HCT116 (cell line): Measurements from ENCODE around the gene ZNF697. TPM values are rescaled to one million over a fixed set of nuclear protein-coding genes. Genes with fewer than 3 reads are reported as not detected.
"Not testable (repeated sequence)": the region's sequence is repeated elsewhere in the genome, so short reads cannot be mapped to it uniquely, and the experiment has no call there.

ENCODE experiments used
- ATAC-seq: fragments of 200-7000 bp; cut with Tn5 transposase; 2 replicates; pipeline ENCODE4 v1.9.1; 2020; ENCODE audit warnings: mild to moderate bottlenecking, moderate library complexity
- BruUV-seq: library from RNA; stranded (reverse); fragments of 400-500 nt; replicated peaks from 2 replicates; lab custom pipeline; 2021; lab: Mats Ljungman, UMichigan
- CTCF ChIA-PET: fragments of 300-600 bp; sonication (Branson Sonifier 250); formaldehyde crosslinking; loops from one replicate; lab custom pipeline; 2021; ENCODE audit warnings: antibody characterized with exemption; lab: Charles Lee
- POLR2A ChIA-PET: fragments of 300-600, 350-600 bp; sonication (Branson Sonifier 250); formaldehyde crosslinking; loops from one replicate; lab custom pipeline; 2021; ENCODE audit warnings: antibody characterized with exemption; lab: Charles Lee
- RAD21 ChIA-PET, 2 experiments: fragments of 300-600 bp; sonication (Branson Sonifier 250); formaldehyde crosslinking; loops; one replicate each; lab custom pipeline; 2023; ENCODE audit warnings: low total read pairs in 2 of 2; ENCODE audit not compliant: uncharacterized antibody in 2 of 2, unreplicated experiment in 2 of 2, low non-redundant PET in 1 of 2; lab: Charles Lee
- DNase-seq: peaks from one replicate; pipeline ENCODE4 v3.0.0-alpha.2; 2010; ENCODE audit warnings: low read depth, low spot score
- H2AFZ ChIP-seq: fragments of 200-600 bp; shearing (Covaris generic), sonication (generic); 2 replicates; pipeline ENCODE4 v1.6.1; 2017; ENCODE audit warnings: low read depth, mixed run types, mixed read lengths, antibody characterized with exemption, low read length; ENCODE audit not compliant: poor library complexity, severe bottlenecking
- H3K27ac ChIP-seq: 2 replicates; pipeline ENCODE4 v1.5.1; 2012; ENCODE audit warnings: low read depth, low read length
- H3K27me3 ChIP-seq: fragments of 200-600 bp; sonication (generic); 2 replicates; pipeline ENCODE4 v1.6.1; 2016; ENCODE audit warnings: mixed run types, low read length, mixed read lengths; ENCODE audit not compliant: insufficient read depth
- H3K36me3 ChIP-seq, 2 experiments: fragments of 200-500 bp in 1 of 2; fragments of 200-600 bp in 1 of 2; sonication (Bioruptor generic) in 1 of 2; sonication (generic) in 1 of 2; 2 replicates each; pipeline versions ENCODE4 v1.5.1 to v1.6.1; 2014 to 2016; ENCODE audit warnings: low read length in 2 of 2, inconsistent platforms in 1 of 2, mixed read lengths in 1 of 2, mixed run types in 1 of 2; ENCODE audit not compliant: insufficient read depth in 2 of 2, control insufficient read depth in 1 of 2
- H3K4me1 ChIP-seq, 2 experiments: fragments of 200-600 bp in 1 of 2; sonication (generic) in 1 of 2; 2 replicates each; pipeline versions ENCODE4 v1.5.1 to v1.6.1; 2012 to 2017; ENCODE audit warnings: low read length in 2 of 2, inconsistent platforms in 1 of 2, mild to moderate bottlenecking in 1 of 2, mixed read lengths in 1 of 2, mixed run types in 1 of 2, moderate library complexity in 1 of 2; ENCODE audit not compliant: insufficient read depth in 2 of 2, control insufficient read depth in 1 of 2
- H3K4me2 ChIP-seq: fragments of 200-600 bp; sonication (generic); 2 replicates; pipeline ENCODE4 v1.6.1; 2017; ENCODE audit warnings: mixed run types, low read length, mixed read lengths
- H3K4me3 ChIP-seq, 2 experiments: fragments of 200-600 bp in 1 of 2; sonication (generic) in 1 of 2; replicated peaks in 1 of 2; 2 replicates each; pipeline ENCODE4 v1.5.1; 2011 to 2016; ENCODE audit warnings: low read length in 2 of 2, control low read depth in 1 of 2, low read depth in 1 of 2, mild to moderate bottlenecking in 1 of 2, mixed read lengths in 1 of 2, mixed run types in 1 of 2
- H3K79me2 ChIP-seq: fragments of 200-600 bp; sonication (generic); 2 replicates; pipeline ENCODE4 v1.6.1; 2017; ENCODE audit warnings: mild to moderate bottlenecking, mixed run types, low read length, moderate library complexity, mixed read lengths; ENCODE audit not compliant: insufficient read depth
- H3K9ac ChIP-seq: fragments of 200-600 bp; sonication (generic); 2 replicates; pipeline ENCODE4 v1.6.1; 2016; ENCODE audit warnings: low read length, mixed read lengths
- H3K9me2 ChIP-seq: fragments of 200-600 bp; sonication (generic), shearing (Covaris generic); 2 replicates; pipeline ENCODE4 v1.6.1; 2017; ENCODE audit warnings: mixed run types, mild to moderate bottlenecking, moderate library complexity; ENCODE audit not compliant: insufficient read depth
- H3K9me3 ChIP-seq, 2 experiments: fragments of 200-500 bp in 1 of 2; fragments of 200-600 bp in 1 of 2; sonication (Bioruptor generic) in 1 of 2; sonication (generic) in 1 of 2; 2 replicates each; pipeline ENCODE4 v1.6.1; 2014 to 2017; ENCODE audit warnings: low read length in 2 of 2, mixed read lengths in 2 of 2, inconsistent platforms in 1 of 2, low read depth in 1 of 2, mild to moderate bottlenecking in 1 of 2, mixed run types in 1 of 2, moderate library complexity in 1 of 2; ENCODE audit not compliant: control insufficient read depth in 1 of 2, insufficient read depth in 1 of 2
- H4K20me1 ChIP-seq: fragments of 200-600 bp; sonication (generic), shearing (Covaris generic); 2 replicates; pipeline ENCODE4 v1.6.1; 2017; ENCODE audit warnings: mixed run types, mild to moderate bottlenecking, moderate library complexity; ENCODE audit not compliant: insufficient read depth
- CBX3 ChIP-seq: IDR thresholded peaks from 2 replicates; pipeline ENCODE4 v1.6.1; 2012; ENCODE audit warnings: low read depth
- ELF1 ChIP-seq: IDR thresholded peaks from 2 replicates; pipeline ENCODE4 v1.6.1; 2012; ENCODE audit warnings: low read depth, borderline replicate concordance
- RAD21 ChIP-seq: IDR thresholded peaks from 2 replicates; pipeline ENCODE4 v1.6.1; 2012; ENCODE audit warnings: low read depth, mild to moderate bottlenecking
- SIN3A ChIP-seq: IDR thresholded peaks from 2 replicates; pipeline ENCODE4 v1.6.1; 2012; ENCODE audit warnings: low read depth
- SRF ChIP-seq: IDR thresholded peaks from 2 replicates; pipeline ENCODE4 v1.6.1; 2012; ENCODE audit warnings: low read depth
- TCF7L2 ChIP-seq: IDR thresholded peaks from 2 replicates; pipeline ENCODE4 v1.7.0; 2011; ENCODE audit warnings: borderline replicate concordance, inconsistent platforms; ENCODE audit not compliant: insufficient read depth, insufficient read length; ENCODE audit errors: extremely low read depth
- YY1 ChIP-seq: IDR thresholded peaks from 2 replicates; pipeline ENCODE4 v1.6.1; 2011; ENCODE audit warnings: low read length, low read depth, moderate library complexity, mild to moderate bottlenecking; ENCODE audit not compliant: insufficient replicate concordance; ENCODE audit errors: extremely low read depth
- ZFX ChIP-seq: fragments of 450-650 bp; IDR thresholded peaks from 2 replicates; pipeline ENCODE4 v1.6.1; 2017
- intact Hi-C: fragments of 100-400 bp; cut with micrococcal nuclease; formaldehyde crosslinking; loops from 2 replicates; pipeline ENCODE4 v1.10.0; 2022
- total RNA-seq: library from RNA; stranded (reverse); gene quantifications from one replicate; pipeline ENCODE4 v1.2.1, GENCODE V29; 2021; ENCODE audit not compliant: unreplicated experiment
- TF ChIP-seq, protein P1 (sequence below), 3 experiments: fragments of 200-600 bp in 1 of 3; sonication (generic) in 1 of 3; IDR thresholded peaks in 2 of 3; conservative IDR thresholded peaks in 1 of 3; 2 replicates each; pipeline ENCODE4 v1.5.1; 2012 to 2017; ENCODE audit warnings: low read depth in 2 of 3, low read length in 2 of 3, antibody characterized with exemption in 1 of 3, borderline replicate concordance in 1 of 3, control low read depth in 1 of 3, mild to moderate bottlenecking in 1 of 3, mixed read lengths in 1 of 3, mixed run types in 1 of 3, moderate library complexity in 1 of 3; ENCODE audit not compliant: insufficient read depth in 1 of 3
- TF ChIP-seq, protein P2 (sequence below): IDR thresholded peaks from 2 replicates; pipeline ENCODE4 v1.6.1; 2011; ENCODE audit warnings: mild to moderate bottlenecking, low read length, moderate library complexity; ENCODE audit not compliant: insufficient replicate concordance; ENCODE audit errors: extremely low read depth

Gene ZNF697
- total RNA-seq, 1 experiment from 2014 or later, result 5.9 TPM

DNA sequence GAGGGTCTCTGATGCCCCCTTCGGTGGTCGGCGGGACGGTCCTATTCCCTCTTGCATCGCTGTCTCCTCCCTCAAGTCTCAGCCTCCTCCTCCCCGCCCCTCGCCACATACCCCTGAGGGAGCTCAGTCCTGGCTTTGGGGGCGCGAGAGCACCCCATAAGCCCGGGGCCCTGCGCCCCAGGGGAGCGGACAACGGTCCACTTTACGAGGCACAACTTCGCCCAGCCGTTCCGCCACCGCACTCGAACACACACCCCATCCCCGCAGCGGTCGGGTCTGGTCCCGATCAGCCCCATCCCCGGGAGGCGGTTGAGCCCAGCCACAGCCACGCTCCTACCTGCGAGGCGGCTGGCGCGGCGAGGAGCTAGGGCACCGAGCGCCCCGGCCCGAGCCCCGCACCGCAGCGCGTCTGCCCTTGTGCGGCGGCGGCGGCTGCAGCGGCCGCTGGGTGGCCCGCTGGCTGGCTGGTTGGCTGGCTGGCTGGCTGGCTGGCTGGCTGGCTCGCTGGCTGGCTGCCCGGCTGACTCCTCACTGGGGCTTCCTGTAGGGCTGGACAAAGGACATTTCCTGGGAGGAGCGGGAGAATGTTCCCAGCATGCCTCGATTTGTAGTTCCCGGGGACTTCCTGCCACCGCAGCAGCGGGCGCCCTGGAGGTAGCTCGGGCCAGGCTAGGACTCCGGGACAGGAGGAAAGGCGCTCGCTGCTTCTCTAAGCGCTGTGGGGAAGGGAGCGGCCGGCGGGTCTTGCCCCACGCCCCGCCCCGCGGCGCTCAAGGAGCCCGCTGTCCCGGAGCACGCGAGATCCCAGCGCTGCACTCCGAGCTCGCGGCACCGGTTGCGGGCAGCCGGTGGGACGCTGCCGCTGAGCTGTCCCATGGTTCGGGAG is at the start of gene ZNF697 (continued):
- TF ChIP-seq, protein P1, sequence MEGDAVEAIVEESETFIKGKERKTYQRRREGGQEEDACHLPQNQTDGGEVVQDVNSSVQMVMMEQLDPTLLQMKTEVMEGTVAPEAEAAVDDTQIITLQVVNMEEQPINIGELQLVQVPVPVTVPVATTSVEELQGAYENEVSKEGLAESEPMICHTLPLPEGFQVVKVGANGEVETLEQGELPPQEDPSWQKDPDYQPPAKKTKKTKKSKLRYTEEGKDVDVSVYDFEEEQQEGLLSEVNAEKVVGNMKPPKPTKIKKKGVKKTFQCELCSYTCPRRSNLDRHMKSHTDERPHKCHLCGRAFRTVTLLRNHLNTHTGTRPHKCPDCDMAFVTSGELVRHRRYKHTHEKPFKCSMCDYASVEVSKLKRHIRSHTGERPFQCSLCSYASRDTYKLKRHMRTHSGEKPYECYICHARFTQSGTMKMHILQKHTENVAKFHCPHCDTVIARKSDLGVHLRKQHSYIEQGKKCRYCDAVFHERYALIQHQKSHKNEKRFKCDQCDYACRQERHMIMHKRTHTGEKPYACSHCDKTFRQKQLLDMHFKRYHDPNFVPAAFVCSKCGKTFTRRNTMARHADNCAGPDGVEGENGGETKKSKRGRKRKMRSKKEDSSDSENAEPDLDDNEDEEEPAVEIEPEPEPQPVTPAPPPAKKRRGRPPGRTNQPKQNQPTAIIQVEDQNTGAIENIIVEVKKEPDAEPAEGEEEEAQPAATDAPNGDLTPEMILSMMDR (IDR thresholded peaks at IDR 0.05 in 2 of 3, conservative IDR thresholded peaks at IDR 0.05 in 1 of 3; ENCODE audit: borderline replicate concordance in 1 of 3, insufficient read depth in 1 of 3, low read depth in 2 of 3, low read length in 2 of 3), result peak in 1 of 3 experiments; percentile 6; a peak in 1 of 6 replicates
- TF ChIP-seq CBX3 (no peak), SRF (no peak), ELF1 (peak; percentile 79), RAD21 (no peak), YY1 (peak; percentile 16), SIN3A (peak; percentile 41; the same call in 1 of the 2 replicates), ZFX (peak; percentile 44)

DNA sequence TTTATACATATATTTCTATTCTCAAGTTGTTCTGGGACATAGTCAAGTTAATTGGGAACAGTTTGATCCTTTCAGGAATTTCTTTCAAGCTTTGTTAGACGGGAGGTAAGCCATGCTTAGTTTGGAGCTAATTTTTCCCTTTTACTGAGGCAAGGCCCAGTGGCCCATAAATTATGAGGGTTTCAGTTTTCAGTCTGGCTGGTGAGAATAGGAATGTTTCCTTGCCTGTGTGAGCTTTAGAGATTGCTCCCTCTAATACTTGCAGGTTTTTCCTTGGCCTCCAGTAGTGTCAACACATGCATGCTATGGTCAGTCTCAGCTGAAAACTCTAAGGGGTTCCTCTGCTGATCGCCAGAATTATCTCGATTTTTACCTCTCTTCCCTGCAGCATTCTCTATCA is 49.5 kb upstream of the ZNF697 start:
- intact Hi-C loops, result no loop called here
- ChIA-PET CTCF (interaction anchor here (1.1 kb wide), 1 partner anchor 23 kb away, joined by 4 read pairs; no protein-coding TSS in a partner anchor), RAD21 (no interaction called here)
- Histone ChIP-seq H3K79me2 (no peaks in the 10 kb centered on the region), H3K4me3 (no peak overlapping the region), H2AFZ (no peak overlapping the region), H3K9me2 (no peaks in the 10 kb centered on the region), H3K4me2 (no peak overlapping the region)
- no TSS peak for BruUV-seq
- DNase-seq, result no peak
- no peak for ATAC-seq
- TF ChIP-seq, protein P2, sequence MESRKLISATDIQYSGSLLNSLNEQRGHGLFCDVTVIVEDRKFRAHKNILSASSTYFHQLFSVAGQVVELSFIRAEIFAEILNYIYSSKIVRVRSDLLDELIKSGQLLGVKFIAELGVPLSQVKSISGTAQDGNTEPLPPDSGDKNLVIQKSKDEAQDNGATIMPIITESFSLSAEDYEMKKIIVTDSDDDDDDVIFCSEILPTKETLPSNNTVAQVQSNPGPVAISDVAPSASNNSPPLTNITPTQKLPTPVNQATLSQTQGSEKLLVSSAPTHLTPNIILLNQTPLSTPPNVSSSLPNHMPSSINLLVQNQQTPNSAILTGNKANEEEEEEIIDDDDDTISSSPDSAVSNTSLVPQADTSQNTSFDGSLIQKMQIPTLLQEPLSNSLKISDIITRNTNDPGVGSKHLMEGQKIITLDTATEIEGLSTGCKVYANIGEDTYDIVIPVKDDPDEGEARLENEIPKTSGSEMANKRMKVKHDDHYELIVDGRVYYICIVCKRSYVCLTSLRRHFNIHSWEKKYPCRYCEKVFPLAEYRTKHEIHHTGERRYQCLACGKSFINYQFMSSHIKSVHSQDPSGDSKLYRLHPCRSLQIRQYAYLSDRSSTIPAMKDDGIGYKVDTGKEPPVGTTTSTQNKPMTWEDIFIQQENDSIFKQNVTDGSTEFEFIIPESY, result no peak
- TF ChIP-seq TCF7L2, result no peak
- TF ChIP-seq, all 23 proteins: peak for 0
- Histone ChIP-seq H3K9ac (no peak overlapping the region), H3K9me3 (peaks cover 4 to 6% of the 10 kb centered on the region in 2 experiments; a peak in 2 of 4 replicates), H3K27me3 (no peaks in the 10 kb centered on the region), H3K27ac (no peak overlapping the region), H3K36me3 (no peaks in the 10 kb centered on the region), H3K4me1 (no peaks in the 10 kb centered on the region), H4K20me1 (no peaks in the 10 kb centered on the region)
- POLR2A ChIA-PET, result no interaction called here

DNA sequence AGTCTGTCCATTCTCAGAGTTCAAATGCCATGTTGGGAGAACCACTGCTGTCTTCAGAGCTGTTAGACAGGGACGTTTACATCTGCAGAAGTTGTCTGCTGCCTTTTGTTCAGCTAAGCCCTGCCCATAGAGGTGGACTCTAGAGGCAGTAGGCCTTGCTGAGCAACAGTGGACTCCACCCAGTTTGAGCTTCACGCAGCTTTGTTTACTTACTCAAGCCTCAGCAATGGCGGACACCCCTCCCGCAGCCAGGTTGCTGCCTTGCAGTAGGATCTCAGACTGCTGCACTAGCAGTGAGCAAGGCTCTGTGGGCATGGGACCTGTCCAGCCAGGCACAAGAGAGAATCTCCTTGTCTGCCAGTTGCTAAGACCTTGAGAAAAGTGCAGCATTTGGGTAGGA is 48.8 kb upstream of the ZNF697 start:
- H2AFZ ChIP-seq, result not testable (repeated sequence)

More for the DNA sequence above, 48.8 kb upstream of the ZNF697 start:
- BruUV-seq, CTCF ChIA-PET, H3K9me3 ChIP-seq, H3K79me2 ChIP-seq, H4K20me1 ChIP-seq, H3K9me2 ChIP-seq, H3K27ac ChIP-seq, DNase-seq, H3K4me1 ChIP-seq, intact Hi-C loops, RAD21 ChIA-PET, POLR2A ChIA-PET, H3K27me3 ChIP-seq, ATAC-seq, H3K4me3 ChIP-seq, H3K9ac ChIP-seq, H3K4me2 ChIP-seq, H3K36me3 ChIP-seq: not testable (repeated sequence)
